NCI-H128 (cell line): ENCODE results near the gene MOB3A.
A peak's percentile ranks its signal among the peaks of the same experiment; 100 is the strongest.

Source experiments
- DNase-seq: peaks from one replicate; lab custom pipeline; 2025; ENCODE audit not compliant: unreplicated experiment; lab: John Stamatoyannopoulos, UW

MOB3A gene

DNA sequence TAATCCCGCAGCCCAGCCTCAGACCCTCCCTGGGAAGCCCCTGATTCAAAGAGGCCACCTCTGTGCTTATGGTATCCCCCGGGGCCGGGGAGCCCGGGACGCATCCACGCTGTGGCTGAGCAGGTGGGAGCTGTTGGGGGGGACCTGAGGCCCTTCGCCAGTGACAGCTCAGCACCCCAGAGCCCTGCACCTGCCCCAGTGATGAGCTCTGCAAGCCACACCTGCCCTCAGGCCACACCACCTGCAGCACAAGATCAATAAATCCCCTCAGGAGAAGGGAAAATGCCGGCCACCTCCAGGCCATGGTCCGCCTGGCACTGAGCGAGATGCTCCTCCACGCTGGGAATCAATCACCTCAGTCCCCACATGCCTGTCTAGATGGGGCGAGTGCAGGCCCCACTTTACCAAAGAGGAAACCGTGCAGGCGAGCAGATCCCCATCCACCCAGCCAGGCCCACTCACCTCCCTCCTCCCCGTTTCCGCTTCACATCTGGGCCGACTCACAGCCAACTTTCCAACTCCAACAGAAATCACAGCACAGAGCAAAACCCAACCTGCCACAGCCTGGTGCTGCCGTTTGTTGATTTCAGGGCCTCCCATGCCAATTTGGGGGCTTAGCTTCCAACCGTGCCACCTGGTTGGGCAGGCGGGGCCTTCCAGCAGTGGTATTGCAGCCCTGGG is 12.8 kb downstream of the MOB3A start:
- no peak for DNase-seq

GRCh38 chr19:2081873-2082810 is 14.0 kb downstream of the MOB3A start:
- DNase-seq, result no peak

DNA sequence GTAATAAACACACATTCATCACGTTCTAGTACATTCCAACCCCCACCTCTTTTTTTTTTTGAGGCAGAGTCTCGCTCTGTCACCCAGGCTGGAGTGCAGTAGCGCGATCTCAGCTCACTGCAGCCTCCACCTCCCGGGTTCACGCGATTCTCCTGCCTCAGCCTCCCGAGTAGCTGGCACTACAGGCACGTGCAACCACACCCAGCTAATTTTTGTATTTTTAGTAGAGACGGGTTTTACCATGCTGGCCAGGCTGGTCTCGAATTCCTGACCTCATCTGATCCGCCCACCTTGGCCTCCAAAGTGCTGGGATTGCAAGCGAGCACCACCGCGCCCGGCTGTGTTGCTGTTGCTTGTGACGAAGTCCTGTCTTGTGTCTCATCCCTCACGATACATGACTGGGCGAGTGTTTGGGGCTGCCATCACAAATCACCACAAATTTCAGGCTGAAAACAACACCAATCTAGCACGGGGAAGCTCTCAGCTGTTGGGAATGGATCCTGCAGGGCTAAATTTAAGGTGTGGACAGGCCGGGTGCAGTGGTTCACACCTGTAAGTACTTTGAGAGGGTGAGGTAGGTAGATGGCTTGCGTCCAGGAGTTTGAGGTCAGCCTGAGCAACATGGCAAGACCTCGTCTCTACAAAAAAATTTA is 15.7 kb downstream of the MOB3A start:
- DNase-seq, result no peak

DNA sequence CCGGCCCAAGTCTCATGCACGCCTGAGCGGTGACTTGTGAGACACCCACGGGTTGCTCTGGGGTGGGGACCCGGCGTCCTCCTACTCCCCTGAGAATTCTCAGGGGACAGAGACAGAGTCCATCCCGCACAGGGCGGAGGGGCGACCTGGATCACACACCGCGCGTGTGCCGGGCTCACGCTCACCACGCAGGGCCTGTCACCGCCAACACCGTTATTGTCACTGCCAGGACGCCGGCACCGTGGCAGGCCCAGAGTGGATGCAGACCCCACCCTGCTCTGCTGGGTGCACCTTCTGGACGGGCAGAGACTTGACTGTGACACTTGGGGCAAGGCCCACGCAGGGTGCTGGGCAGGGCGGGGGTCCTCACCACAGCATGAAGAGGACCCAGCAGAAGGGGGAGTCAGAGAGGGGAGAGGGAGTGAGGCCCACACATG is 16.2 kb downstream of the MOB3A start:
- DNase-seq, result no peak

- DNase-seq, result no peak
Observed at GRCh38 chr19:2079076-2079864, 16.9 kb downstream of the MOB3A start.

DNA sequence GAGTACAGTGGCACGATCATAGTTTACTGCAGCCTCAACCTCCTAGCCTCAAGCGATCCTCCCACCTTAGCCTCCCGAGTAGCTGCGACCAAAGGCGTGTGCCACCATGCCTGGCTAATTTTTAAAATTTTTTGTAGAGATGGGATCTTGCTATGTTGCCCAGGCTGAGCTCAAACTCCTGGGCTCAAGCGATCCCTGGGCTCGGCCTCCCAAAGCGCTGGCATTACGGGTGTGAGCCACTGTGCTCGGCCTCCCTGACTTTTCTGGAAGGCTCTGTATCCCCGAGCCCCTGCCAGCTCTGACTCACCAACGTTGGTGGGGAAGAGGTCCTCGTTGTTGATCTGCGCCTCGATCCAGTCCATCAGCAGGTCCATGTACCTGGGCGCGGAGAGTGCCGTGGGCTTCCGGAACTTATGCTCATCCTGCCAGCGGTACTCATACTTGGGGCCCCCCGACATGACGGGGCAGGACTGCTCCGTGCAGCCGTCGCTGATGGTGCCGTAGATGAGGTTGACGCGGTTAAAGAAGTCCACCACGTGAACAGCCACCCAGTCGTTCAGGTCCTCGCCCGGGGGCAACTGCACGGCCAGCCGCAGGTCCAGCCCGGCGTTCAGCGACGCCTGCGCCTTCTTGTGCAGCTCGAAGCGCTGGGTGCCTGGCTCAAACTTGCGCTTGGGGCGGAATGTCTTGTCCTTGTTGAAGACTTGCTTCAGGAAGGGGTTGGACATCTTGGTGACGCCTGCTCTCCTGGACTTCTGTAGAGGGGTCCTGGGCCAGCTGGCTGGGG is 18.1 kb downstream of the MOB3A start:
- DNase-seq, result no peak

GRCh38 chr19:2077398-2077797 is 18.7 kb downstream of the MOB3A start:
- no peak for DNase-seq

DNA sequence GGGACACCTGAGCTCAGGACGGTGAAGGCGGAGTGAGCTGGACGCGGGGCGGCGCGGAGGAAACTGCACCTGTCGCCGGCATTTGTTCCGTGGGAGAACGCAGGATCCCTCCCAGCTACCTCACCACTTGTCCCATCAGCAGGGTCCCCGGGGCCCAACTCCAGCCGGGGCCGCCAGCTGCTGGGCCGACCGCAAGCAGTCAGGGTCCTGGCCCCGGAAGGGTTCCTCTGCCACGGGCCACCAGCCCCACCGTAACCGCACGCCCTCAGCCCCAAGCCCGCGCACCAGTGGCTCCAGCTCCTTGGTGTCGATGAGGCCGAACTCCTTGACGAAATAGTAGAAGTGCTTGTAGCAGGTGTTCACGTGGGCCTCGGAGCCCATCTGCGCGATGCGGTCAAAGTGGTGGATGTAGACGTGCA is 19.6 kb downstream of the MOB3A start:
- DNase-seq, result no peak

DNA sequence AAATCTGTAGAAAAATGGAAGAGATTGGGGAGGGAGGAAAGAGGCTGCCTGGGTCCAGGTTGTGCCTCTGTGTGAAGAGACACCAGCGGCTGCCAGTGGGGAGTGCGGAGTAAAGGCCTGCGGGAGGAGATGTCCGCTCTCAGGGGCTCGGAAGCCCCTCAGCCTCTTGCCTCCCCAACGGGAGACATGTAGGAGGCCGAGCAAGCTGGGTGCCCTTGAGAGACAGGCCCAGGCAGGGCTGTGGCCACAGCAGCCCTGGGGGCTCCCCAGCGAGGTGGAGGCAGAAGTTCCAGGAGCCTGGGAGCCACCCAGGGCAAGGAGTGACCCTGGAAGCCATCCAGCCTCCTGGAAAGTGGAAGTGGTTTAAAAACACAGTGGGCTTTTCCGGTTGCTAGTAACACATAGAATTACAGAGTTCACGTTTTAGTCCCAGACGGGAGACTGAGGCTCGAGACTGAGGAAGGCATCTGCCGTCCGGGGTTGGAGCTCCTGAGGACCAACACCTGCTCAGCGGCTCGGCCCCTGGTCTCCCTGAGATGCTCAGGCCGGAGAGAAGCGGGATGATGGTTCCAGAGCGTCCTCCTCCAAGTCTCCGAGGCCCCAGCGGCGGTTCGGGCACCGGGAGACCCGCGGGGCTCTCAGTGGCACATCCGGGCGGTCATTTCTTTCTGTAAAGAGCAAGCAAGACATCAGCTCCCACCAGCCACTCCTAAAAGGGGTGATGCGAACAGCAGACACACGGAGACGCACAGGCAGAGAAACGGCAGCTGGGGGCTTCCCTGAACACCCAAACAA is 23.2 kb downstream of the MOB3A start:
- DNase-seq, result no peak

- no peak for DNase-seq
Observed at GRCh38 chr19:2070986-2071673, 25.0 kb downstream of the MOB3A start.

GRCh38 chr19:2070436-2070827 is 25.7 kb downstream of the MOB3A start:
- no peak for DNase-seq

DNA sequence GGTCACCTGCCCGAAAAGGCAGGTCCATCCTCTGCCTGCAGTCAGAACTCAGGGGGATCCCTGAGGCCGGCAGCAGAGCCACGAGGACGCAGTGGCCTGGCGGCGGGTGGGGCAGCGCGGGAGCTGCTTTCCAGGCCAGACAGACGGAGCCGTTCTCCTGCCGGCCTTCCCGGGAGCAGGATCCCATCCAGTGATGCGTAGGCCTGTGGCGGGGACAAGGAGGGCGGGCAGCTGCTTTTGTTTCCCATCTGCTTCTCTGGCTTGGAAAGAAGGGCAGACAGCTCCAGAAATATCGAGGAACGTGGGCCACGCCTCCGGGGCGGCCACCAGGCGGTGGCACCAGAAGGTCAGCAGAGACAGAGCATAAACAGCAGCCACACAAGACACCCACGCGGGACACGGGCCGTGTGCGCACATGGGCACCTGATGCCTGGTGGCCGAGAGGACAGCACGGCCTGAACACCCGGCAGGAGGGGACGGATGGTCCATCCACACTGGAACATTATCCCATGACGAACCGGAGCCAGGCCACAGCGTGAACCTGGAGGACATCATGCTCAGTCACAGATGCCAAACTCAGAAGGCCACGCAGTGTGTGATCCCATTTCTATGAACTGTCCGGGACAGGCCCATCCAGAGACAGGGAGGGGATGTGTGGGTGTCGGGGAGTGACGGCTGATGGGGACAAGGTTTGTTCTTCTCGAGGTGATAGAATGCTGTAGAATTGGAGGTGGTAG is 31.2 kb downstream of the MOB3A start:
- no peak for DNase-seq

GRCh38 chr19:2064395-2064787 is 31.7 kb downstream of the MOB3A start:
- DNase-seq, result no peak

- no peak for DNase-seq
Observed at GRCh38 chr19:2063824-2064223, 32.3 kb downstream of the MOB3A start.

DNA sequence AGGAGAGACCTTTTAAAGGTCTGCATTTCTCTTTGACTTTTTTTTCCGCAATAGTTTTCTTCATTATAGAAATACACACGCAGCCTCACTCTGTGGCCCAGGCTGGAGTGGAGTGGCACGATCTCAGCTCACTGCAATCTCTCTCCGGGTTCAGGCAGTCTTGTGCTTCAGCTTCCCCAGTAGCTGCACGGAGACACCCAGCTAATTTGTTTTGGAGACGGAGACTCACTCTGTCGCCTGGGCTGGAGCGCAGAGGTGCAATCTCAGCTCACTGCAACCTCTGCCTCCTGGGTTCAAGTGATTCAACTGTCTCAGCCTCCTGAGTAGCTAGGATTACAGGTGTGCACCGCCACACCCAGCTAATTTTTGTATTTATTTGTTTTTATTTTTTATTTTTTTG is 33.4 kb downstream of the MOB3A start:
- DNase-seq, result no peak

DNA sequence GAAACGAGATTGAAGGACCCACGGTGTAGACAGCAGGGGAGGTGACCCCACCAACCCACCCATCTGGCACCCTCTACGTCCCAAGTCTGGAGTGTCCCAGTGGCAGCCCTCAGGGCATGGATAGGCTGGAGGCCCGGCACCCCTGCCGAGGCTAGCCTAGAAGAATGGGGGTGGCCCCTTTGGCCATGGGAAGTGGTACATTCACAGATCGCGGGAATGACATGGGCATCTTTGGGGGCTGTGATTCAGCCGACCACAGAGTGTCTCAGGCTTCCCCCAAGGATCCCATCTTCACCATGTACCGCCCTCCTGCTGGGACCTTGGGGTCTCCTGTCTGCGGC is 33.8 kb downstream of the MOB3A start:
- no peak for DNase-seq

DNA sequence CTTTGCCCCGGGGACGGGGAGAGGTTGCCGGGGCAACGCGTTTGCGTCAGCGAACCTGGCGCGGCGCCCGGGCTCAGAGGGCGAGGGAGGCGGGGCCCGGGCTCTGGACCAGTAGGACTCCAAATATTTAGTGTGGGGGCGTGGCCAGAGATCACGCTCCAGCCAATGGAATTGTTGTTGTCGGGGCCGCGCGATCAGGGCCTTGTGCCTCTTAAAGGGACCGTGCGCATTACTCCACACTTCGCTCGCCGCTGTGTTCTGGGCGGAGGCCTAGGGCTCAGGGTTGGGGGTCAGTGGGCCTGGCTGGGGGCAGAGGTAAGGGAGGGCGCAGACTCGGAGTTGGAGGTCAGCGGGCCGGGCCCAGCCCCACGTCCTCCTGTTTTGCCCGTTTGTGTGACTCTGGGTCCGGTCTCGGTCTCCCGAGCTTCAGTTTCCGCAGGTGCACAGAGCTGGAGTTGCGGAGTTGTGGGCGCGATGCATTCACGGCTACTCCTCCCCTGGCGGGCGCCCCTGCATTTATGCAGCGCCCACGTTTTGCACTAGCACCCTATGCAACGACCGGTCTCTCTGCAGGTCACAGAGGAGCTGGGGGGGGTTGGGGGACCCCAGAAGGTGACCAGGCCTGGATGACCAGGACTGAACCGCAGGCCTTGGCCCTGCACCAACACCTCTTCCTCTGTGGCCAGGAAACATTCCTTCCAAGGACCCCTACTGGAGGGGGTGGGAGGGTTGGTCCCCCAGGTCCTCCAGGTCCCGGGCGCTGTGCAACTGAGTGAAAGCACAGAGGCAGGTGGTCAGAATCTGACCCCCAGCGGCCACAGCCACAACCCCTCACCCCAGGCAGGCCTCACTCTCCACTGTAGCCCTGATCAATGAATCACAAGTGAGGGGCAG is 34.4 kb downstream of the MOB3A start:
- peak; percentile 97 for DNase-seq
